GM23338 (cell line): Measurements from ENCODE around the gene POPDC2. TPM values are rescaled to one million over a fixed set of nuclear protein-coding genes. Genes with fewer than 3 reads are reported as not detected.

Experiments
- ATAC-seq: fragments of 200-7000 bp; cut with Tn5 transposase; 3 replicates; pipeline ENCODE4 v1.9.1; 2020
- DNase-seq: peaks from one replicate; pipeline ENCODE4 v3.0.0-alpha.2; 2015; ENCODE audit warnings: low spot score
- H2AFZ ChIP-seq: fragments of 200-600 bp; sonication (generic); 2 replicates; pipeline ENCODE4 v1.8.0; 2016; ENCODE audit warnings: antibody characterized with exemption, mild to moderate bottlenecking, moderate library complexity
- H3F3A ChIP-seq: fragments of 200-600 bp; sonication (generic); replicated peaks from 2 replicates; pipeline ENCODE4 v1.8.0; 2017; ENCODE audit warnings: antibody characterized with exemption, mixed run types, low read depth
- H3K27ac ChIP-seq: fragments of 200-600 bp; sonication (generic); 2 replicates; pipeline ENCODE4 v1.6.1; 2016; ENCODE audit warnings: low read depth
- H3K27me3 ChIP-seq: fragments of 200-600 bp; sonication (generic); 2 replicates; pipeline ENCODE4 v1.8.0; 2016; ENCODE audit warnings: mild to moderate bottlenecking, mixed run types, moderate library complexity; ENCODE audit not compliant: insufficient read depth
- H3K36me3 ChIP-seq: fragments of 200-600 bp; sonication (generic); 2 replicates; pipeline ENCODE4 v1.8.0; 2016; ENCODE audit warnings: mild to moderate bottlenecking; ENCODE audit not compliant: insufficient read depth
- H3K4me1 ChIP-seq: fragments of 200-600 bp; sonication (generic); 2 replicates; pipeline ENCODE4 v1.8.0; 2016; ENCODE audit warnings: mild to moderate bottlenecking, moderate library complexity; ENCODE audit not compliant: insufficient read depth
- H3K4me2 ChIP-seq: fragments of 200-600 bp; sonication (generic); 2 replicates; pipeline ENCODE4 v1.7.1; 2017; ENCODE audit warnings: mixed run types
- H3K4me3 ChIP-seq: fragments of 200-600 bp; sonication (generic); 2 replicates; pipeline ENCODE4 v1.6.1; 2016; ENCODE audit warnings: mixed run types
- H3K79me2 ChIP-seq: fragments of 200-600 bp; sonication (generic); replicated peaks from 2 replicates; pipeline ENCODE4 v1.8.0; 2017; ENCODE audit warnings: mild to moderate bottlenecking; ENCODE audit not compliant: insufficient read depth
- H3K9me2 ChIP-seq: fragments of 200-600 bp; sonication (generic); 2 replicates; pipeline ENCODE4 v1.8.0; 2017; ENCODE audit not compliant: insufficient read depth
- H4K20me1 ChIP-seq: fragments of 200-600 bp; sonication (generic); replicated peaks from 2 replicates; pipeline ENCODE4 v1.8.0; 2017; ENCODE audit warnings: mild to moderate bottlenecking; ENCODE audit not compliant: insufficient read depth
- H3K27ac Mint-ChIP-seq: 2 replicates; pipeline ENCODE4 v1.8.0; 2020; ENCODE audit warnings: inconsistent platforms, mild to moderate bottlenecking, moderate library complexity, mixed read lengths
- H3K27me3 Mint-ChIP-seq: 3 replicates; pipeline ENCODE4 v1.8.0; 2022; ENCODE audit warnings: low read depth, mild to moderate bottlenecking, moderate library complexity, mixed read lengths, inconsistent platforms; ENCODE audit not compliant: insufficient read depth, poor library complexity
- H3K36me3 Mint-ChIP-seq: 3 replicates; pipeline ENCODE4 v1.8.0; 2021; ENCODE audit warnings: low read depth, mild to moderate bottlenecking, inconsistent platforms, moderate library complexity, mixed read lengths
- H3K4me1 Mint-ChIP-seq: 3 replicates; pipeline ENCODE4 v1.8.0; 2020; ENCODE audit warnings: mild to moderate bottlenecking, inconsistent platforms, mixed read lengths
- H3K4me3 Mint-ChIP-seq: 3 replicates; pipeline ENCODE4 v1.8.0; 2021; ENCODE audit warnings: moderate library complexity, mild to moderate bottlenecking, inconsistent platforms, mixed read lengths
- H3K9me3 Mint-ChIP-seq: 3 replicates; pipeline ENCODE4 v1.8.0; 2020; ENCODE audit warnings: moderate library complexity, mild to moderate bottlenecking, inconsistent platforms, mixed read lengths
- CREB1 ChIP-seq: fragments of 250-450 bp; sonication (Bioruptor Pico); IDR thresholded peaks from 2 replicates; pipeline ENCODE4 v1.5.0; 2020; ENCODE audit warnings: low read depth, mild to moderate bottlenecking, moderate library complexity
- CTCF ChIP-seq, 2 experiments: fragments of 200-600 bp in 1 of 2; sonication (generic) in 1 of 2; conservative IDR thresholded peaks; 2 replicates each; pipeline versions ENCODE4 v1.5.1 to v1.6.1; 2016 to 2017; ENCODE audit warnings: antibody characterized with exemption in 2 of 2, low read depth in 2 of 2, mild to moderate bottlenecking in 2 of 2, moderate library complexity in 1 of 2
- ETS1 ChIP-seq: IDR thresholded peaks from 2 replicates; pipeline ENCODE4 v1.6.1; 2016; ENCODE audit warnings: antibody characterized with exemption
- EZH2 ChIP-seq: fragments of 200-600 bp; sonication (generic); IDR thresholded peaks from one replicate; pipeline ENCODE4 v1.8.0; 2017; ENCODE audit warnings: antibody characterized with exemption, mild to moderate bottlenecking, low read depth; ENCODE audit not compliant: unreplicated experiment
- EZH2phosphoT487 ChIP-seq: fragments of 200-600 bp; sonication (generic); IDR thresholded peaks from one replicate; pipeline ENCODE4 v1.8.1; 2018; ENCODE audit warnings: antibody characterized with exemption; ENCODE audit not compliant: unreplicated experiment
- JUNB ChIP-seq: IDR thresholded peaks from one replicate; pipeline ENCODE4 v1.6.1; 2016; ENCODE audit warnings: antibody characterized with exemption; ENCODE audit not compliant: unreplicated experiment
- NANOG ChIP-seq: IDR thresholded peaks from 2 replicates; pipeline ENCODE4 v1.6.1; 2016; ENCODE audit warnings: antibody characterized with exemption, borderline replicate concordance
- POLR2AphosphoS5 ChIP-seq: IDR thresholded peaks from 2 replicates; pipeline ENCODE4 v1.6.1; 2016; ENCODE audit warnings: antibody characterized with exemption, low read depth
- STAT1 ChIP-seq: IDR thresholded peaks from one replicate; pipeline ENCODE4 v1.6.1; 2016; ENCODE audit warnings: antibody characterized with exemption; ENCODE audit not compliant: unreplicated experiment
- ZNF114 ChIP-seq: fragments of 250-450 bp; sonication (Bioruptor Pico); IDR thresholded peaks from 2 replicates; pipeline ENCODE4 v1.5.0; 2020; ENCODE audit warnings: mild to moderate bottlenecking, moderate library complexity
- polyA plus RNA-seq: library from polyadenylated mRNA; unstranded; fragments of >200 nt; fragmentation: Nextera tagmentation; extraction: Ambion mirVana; gene quantifications from 2 replicates; pipeline ENCODE4 v1.2.1, GENCODE V29; 2016
- total RNA-seq: library from RNA; depleted of rRNA; stranded (reverse); fragments of >200 nt; shearing (Covaris generic); gene quantifications from 2 replicates; pipeline ENCODE4 v1.2.3, GENCODE V29; 2014
- TF ChIP-seq, protein P1 (sequence below): fragments of 250-450 bp; sonication (Bioruptor Pico); IDR thresholded peaks from 2 replicates; pipeline ENCODE4 v1.5.0; 2020; ENCODE audit warnings: mild to moderate bottlenecking, moderate library complexity

The POPDC2 gene
- total and polyA plus RNA-seq, 2 experiments from 2014 or later: 0.36 TPM; not detected in 1

- Mint-ChIP-seq H3K9me3 (no peaks in the 10 kb centered on the region), H3K27me3 (no peaks in the 10 kb centered on the region), H3K36me3 (no peaks in the 10 kb centered on the region)
Measured at GRCh38 chr3:119645813-119646212, 14.6 kb downstream of the POPDC2 start.

More at GRCh38 chr3:119645813-119646212, 14.6 kb downstream of the POPDC2 start:
- no peaks in the 10 kb centered on the region for H4K20me1 ChIP-seq
- H3K4me1 ChIP-seq: peaks cover 21% of the 10 kb centered on the region
- no peak overlapping the region for H3K27ac Mint-ChIP-seq
- H3K27me3 ChIP-seq: no peaks in the 10 kb centered on the region
- no peak for DNase-seq
- no peaks in the 10 kb centered on the region for H3F3A ChIP-seq
- no peaks in the 10 kb centered on the region for H3K36me3 ChIP-seq
- no peaks in the 10 kb centered on the region for H3K79me2 ChIP-seq
- no peak overlapping the region for H2AFZ ChIP-seq
- no peak overlapping the region for H3K4me3 ChIP-seq
- no peak overlapping the region for H3K27ac ChIP-seq
- peaks cover 24% of the 10 kb centered on the region for H3K4me1 Mint-ChIP-seq
- ATAC-seq: no peak
- peaks cover 6% of the 10 kb centered on the region; the same call in 1 of the 2 replicates for H3K9me2 ChIP-seq
- TF ChIP-seq STAT1: no peak
- TF ChIP-seq CTCF (conservative IDR thresholded peaks at IDR 0.05; ENCODE audit: low read depth in 2 of 2): no peak
- TF ChIP-seq EZH2phosphoT487: no peak
- TF ChIP-seq ETS1: no peak
- no peak for TF ChIP-seq CREB1
- TF ChIP-seq ZNF114: no peak
- no peak for TF ChIP-seq EZH2
- no peak for TF ChIP-seq NANOG
- no peak for TF ChIP-seq JUNB
- TF ChIP-seq POLR2AphosphoS5: no peak
- TF ChIP-seq, protein P1, sequence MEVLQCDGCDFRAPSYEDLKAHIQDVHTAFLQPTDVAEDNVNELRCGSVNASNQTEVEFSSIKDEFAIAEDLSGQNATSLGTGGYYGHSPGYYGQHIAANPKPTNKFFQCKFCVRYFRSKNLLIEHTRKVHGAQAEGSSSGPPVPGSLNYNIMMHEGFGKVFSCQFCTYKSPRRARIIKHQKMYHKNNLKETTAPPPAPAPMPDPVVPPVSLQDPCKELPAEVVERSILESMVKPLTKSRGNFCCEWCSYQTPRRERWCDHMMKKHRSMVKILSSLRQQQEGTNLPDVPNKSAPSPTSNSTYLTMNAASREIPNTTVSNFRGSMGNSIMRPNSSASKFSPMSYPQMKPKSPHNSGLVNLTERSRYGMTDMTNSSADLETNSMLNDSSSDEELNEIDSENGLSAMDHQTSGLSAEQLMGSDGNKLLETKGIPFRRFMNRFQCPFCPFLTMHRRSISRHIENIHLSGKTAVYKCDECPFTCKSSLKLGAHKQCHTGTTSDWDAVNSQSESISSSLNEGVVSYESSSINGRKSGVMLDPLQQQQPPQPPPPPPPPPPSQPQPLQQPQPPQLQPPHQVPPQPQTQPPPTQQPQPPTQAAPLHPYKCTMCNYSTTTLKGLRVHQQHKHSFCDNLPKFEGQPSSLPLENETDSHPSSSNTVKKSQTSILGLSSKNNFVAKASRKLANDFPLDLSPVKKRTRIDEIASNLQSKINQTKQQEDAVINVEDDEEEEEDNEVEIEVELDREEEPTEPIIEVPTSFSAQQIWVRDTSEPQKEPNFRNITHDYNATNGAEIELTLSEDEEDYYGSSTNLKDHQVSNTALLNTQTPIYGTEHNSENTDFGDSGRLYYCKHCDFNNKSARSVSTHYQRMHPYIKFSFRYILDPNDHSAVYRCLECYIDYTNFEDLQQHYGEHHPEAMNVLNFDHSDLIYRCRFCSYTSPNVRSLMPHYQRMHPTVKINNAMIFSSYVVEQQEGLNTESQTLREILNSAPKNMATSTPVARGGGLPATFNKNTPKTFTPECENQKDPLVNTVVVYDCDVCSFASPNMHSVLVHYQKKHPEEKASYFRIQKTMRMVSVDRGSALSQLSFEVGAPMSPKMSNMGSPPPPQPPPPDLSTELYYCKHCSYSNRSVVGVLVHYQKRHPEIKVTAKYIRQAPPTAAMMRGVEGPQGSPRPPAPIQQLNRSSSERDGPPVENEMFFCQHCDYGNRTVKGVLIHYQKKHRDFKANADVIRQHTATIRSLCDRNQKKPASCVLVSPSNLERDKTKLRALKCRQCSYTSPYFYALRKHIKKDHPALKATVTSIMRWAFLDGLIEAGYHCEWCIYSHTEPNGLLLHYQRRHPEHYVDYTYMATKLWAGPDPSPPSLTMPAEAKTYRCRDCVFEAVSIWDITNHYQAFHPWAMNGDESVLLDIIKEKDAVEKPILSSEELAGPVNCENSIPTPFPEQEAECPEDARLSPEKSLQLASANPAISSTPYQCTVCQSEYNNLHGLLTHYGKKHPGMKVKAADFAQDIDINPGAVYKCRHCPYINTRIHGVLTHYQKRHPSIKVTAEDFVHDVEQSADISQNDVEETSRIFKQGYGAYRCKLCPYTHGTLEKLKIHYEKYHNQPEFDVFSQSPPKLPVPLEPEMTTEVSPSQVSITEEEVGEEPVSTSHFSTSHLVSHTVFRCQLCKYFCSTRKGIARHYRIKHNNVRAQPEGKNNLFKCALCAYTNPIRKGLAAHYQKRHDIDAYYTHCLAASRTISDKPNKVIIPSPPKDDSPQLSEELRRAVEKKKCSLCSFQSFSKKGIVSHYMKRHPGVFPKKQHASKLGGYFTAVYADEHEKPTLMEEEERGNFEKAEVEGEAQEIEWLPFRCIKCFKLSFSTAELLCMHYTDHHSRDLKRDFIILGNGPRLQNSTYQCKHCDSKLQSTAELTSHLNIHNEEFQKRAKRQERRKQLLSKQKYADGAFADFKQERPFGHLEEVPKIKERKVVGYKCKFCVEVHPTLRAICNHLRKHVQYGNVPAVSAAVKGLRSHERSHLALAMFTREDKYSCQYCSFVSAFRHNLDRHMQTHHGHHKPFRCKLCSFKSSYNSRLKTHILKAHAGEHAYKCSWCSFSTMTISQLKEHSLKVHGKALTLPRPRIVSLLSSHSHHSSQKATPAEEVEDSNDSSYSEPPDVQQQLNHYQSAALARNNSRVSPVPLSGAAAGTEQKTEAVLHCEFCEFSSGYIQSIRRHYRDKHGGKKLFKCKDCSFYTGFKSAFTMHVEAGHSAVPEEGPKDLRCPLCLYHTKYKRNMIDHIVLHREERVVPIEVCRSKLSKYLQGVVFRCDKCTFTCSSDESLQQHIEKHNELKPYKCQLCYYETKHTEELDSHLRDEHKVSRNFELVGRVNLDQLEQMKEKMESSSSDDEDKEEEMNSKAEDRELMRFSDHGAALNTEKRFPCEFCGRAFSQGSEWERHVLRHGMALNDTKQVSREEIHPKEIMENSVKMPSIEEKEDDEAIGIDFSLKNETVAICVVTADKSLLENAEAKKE: no peak
- no peak overlapping the region for H3K4me2 ChIP-seq
- no peak overlapping the region for H3K4me3 Mint-ChIP-seq
